ENCODE results near the gene EPB42. TPM values are rescaled to one million over a fixed set of nuclear protein-coding genes. Genes with fewer than 3 reads are reported as not detected.

The EPB42 gene
- total RNA-seq, 1 experiment from 2014 or later = not detected

DNA sequence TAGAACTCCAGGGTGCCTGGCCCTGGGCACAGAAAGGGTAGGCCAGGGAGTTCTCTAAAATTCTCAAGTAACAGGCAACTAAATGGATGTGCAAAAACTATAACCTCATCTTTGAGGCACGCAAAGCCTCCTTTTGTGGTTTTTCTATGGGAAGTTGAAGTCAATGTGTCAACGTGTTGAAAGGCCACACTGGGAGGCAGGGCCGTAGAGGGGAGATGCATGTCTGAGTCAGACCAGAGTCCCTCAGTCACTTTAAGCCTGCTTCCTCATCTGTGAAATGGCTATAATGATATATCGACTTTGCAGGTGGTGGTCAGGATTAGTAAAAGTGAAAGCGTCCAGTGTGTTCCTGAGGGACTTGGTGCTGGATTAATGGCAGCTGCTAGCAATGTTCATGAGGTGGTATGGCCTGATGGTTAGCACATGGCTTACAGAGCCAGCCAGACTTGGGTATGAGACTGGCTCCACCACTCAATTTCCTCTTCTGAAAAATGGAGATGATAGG is 28.9 kb upstream of the EPB42 start:
- TF ChIP-seq, protein P1, sequence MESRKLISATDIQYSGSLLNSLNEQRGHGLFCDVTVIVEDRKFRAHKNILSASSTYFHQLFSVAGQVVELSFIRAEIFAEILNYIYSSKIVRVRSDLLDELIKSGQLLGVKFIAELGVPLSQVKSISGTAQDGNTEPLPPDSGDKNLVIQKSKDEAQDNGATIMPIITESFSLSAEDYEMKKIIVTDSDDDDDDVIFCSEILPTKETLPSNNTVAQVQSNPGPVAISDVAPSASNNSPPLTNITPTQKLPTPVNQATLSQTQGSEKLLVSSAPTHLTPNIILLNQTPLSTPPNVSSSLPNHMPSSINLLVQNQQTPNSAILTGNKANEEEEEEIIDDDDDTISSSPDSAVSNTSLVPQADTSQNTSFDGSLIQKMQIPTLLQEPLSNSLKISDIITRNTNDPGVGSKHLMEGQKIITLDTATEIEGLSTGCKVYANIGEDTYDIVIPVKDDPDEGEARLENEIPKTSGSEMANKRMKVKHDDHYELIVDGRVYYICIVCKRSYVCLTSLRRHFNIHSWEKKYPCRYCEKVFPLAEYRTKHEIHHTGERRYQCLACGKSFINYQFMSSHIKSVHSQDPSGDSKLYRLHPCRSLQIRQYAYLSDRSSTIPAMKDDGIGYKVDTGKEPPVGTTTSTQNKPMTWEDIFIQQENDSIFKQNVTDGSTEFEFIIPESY (IDR thresholded peaks at IDR 0.05; ENCODE audit: extremely low read depth, insufficient replicate concordance, low read length) = no peak
- no peak for TF ChIP-seq YY1 (IDR thresholded peaks at IDR 0.05; ENCODE audit: extremely low read depth, insufficient replicate concordance, low read depth, low read length)
- TF ChIP-seq CEBPB (IDR thresholded peaks at IDR 0.05; ENCODE audit: low read depth) = no peak
- no peak for TF ChIP-seq POLR2A (IDR thresholded peaks at IDR 0.05; ENCODE audit: borderline replicate concordance, extremely low read depth, insufficient read depth, insufficient read length)
- TF ChIP-seq, protein P2, sequence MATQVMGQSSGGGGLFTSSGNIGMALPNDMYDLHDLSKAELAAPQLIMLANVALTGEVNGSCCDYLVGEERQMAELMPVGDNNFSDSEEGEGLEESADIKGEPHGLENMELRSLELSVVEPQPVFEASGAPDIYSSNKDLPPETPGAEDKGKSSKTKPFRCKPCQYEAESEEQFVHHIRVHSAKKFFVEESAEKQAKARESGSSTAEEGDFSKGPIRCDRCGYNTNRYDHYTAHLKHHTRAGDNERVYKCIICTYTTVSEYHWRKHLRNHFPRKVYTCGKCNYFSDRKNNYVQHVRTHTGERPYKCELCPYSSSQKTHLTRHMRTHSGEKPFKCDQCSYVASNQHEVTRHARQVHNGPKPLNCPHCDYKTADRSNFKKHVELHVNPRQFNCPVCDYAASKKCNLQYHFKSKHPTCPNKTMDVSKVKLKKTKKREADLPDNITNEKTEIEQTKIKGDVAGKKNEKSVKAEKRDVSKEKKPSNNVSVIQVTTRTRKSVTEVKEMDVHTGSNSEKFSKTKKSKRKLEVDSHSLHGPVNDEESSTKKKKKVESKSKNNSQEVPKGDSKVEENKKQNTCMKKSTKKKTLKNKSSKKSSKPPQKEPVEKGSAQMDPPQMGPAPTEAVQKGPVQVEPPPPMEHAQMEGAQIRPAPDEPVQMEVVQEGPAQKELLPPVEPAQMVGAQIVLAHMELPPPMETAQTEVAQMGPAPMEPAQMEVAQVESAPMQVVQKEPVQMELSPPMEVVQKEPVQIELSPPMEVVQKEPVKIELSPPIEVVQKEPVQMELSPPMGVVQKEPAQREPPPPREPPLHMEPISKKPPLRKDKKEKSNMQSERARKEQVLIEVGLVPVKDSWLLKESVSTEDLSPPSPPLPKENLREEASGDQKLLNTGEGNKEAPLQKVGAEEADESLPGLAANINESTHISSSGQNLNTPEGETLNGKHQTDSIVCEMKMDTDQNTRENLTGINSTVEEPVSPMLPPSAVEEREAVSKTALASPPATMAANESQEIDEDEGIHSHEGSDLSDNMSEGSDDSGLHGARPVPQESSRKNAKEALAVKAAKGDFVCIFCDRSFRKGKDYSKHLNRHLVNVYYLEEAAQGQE (IDR thresholded peaks at IDR 0.05; ENCODE audit: low read depth) = no peak
- TF ChIP-seq SIN3A (IDR thresholded peaks at IDR 0.05; ENCODE audit: low read depth) = no peak
- no peak for TF ChIP-seq EGR1 (IDR thresholded peaks at IDR 0.05; ENCODE audit: low read depth)
- TF ChIP-seq FOSL1 (IDR thresholded peaks at IDR 0.05; ENCODE audit: low read depth) = no peak
- TF ChIP-seq SRF (IDR thresholded peaks at IDR 0.05; ENCODE audit: low read depth) = no peak
- no peak for TF ChIP-seq ZFX (IDR thresholded peaks at IDR 0.05)
- TF ChIP-seq, protein P3, sequence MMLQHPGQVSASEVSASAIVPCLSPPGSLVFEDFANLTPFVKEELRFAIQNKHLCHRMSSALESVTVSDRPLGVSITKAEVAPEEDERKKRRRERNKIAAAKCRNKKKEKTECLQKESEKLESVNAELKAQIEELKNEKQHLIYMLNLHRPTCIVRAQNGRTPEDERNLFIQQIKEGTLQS (IDR thresholded peaks at IDR 0.05) = no peak
- no peak for TF ChIP-seq TCF7L2 (IDR thresholded peaks at IDR 0.05; ENCODE audit: borderline replicate concordance, extremely low read depth, insufficient read depth, insufficient read length)
- TF ChIP-seq, protein P4, sequence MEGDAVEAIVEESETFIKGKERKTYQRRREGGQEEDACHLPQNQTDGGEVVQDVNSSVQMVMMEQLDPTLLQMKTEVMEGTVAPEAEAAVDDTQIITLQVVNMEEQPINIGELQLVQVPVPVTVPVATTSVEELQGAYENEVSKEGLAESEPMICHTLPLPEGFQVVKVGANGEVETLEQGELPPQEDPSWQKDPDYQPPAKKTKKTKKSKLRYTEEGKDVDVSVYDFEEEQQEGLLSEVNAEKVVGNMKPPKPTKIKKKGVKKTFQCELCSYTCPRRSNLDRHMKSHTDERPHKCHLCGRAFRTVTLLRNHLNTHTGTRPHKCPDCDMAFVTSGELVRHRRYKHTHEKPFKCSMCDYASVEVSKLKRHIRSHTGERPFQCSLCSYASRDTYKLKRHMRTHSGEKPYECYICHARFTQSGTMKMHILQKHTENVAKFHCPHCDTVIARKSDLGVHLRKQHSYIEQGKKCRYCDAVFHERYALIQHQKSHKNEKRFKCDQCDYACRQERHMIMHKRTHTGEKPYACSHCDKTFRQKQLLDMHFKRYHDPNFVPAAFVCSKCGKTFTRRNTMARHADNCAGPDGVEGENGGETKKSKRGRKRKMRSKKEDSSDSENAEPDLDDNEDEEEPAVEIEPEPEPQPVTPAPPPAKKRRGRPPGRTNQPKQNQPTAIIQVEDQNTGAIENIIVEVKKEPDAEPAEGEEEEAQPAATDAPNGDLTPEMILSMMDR (IDR thresholded peaks at IDR 0.05 in 2 of 3, conservative IDR thresholded peaks at IDR 0.05 in 1 of 3; ENCODE audit: borderline replicate concordance in 1 of 3, insufficient read depth in 1 of 3, low read depth in 2 of 3, low read length in 2 of 3) = no peak
- no peak for TF ChIP-seq ELF1 (IDR thresholded peaks at IDR 0.05; ENCODE audit: borderline replicate concordance, low read depth)
- no peak for TF ChIP-seq JUND (IDR thresholded peaks at IDR 0.05)
- no peak for TF ChIP-seq EZH2 (IDR thresholded peaks at IDR 0.05)
- TF ChIP-seq ZNF274 (IDR thresholded peaks at IDR 0.05; ENCODE audit: low read depth, low read length) = no peak
- TF ChIP-seq RAD21 (IDR thresholded peaks at IDR 0.05; ENCODE audit: low read depth) = no peak
- no peak for TF ChIP-seq EZH2phosphoT487 (IDR thresholded peaks at IDR 0.05; ENCODE audit: borderline replicate concordance)
- POLR2A ChIA-PET = no interaction called here

More for the DNA sequence above, 28.9 kb upstream of the EPB42 start:
- no TSS peak for BruUV-seq (replicated peaks)
- Histone ChIP-seq H3K9me3 (ENCODE audit: control insufficient read depth in 1 of 2, insufficient read depth in 1 of 2, low read depth in 1 of 2, low read length in 2 of 2) (no peaks in the 10 kb centered on the region), H3K27ac (ENCODE audit: low read depth, low read length) (no peak overlapping the region), H2AFZ (ENCODE audit: low read depth, low read length, poor library complexity, severe bottlenecking) (no peak overlapping the region), H3K4me3 (replicated peaks in 1 of 2; ENCODE audit: low read depth in 1 of 2, low read length in 2 of 2) (no peak overlapping the region), H3K79me2 (ENCODE audit: insufficient read depth, low read length) (no peaks in the 10 kb centered on the region), H3K36me3 (ENCODE audit: control insufficient read depth in 1 of 2, insufficient read depth in 2 of 2, low read length in 2 of 2) (no peaks in the 10 kb centered on the region), H3K4me1 (ENCODE audit: control insufficient read depth in 1 of 2, insufficient read depth in 2 of 2, low read length in 2 of 2) (no peaks in the 10 kb centered on the region; a peak in 1 of 4 replicates), H4K20me1 (ENCODE audit: insufficient read depth) (no peaks in the 10 kb centered on the region), H3K4me2 (ENCODE audit: low read length) (no peak overlapping the region), H3K9me2 (ENCODE audit: insufficient read depth) (no peaks in the 10 kb centered on the region), H3K27me3 (ENCODE audit: insufficient read depth, low read length) (no peaks in the 10 kb centered on the region), H3K9ac (ENCODE audit: low read length) (no peak overlapping the region)
- RAD21 ChIA-PET (ENCODE audit: low non-redundant PET in 1 of 2, low total read pairs in 2 of 2, uncharacterized antibody in 2 of 2, unreplicated experiment in 2 of 2) = no interaction called here
- intact Hi-C loops (cut with micrococcal nuclease) = no loop called here
- DNase-seq (ENCODE audit: low read depth, low spot score) = no peak
- CTCF ChIA-PET = no interaction called here
- no peak for ATAC-seq

Measured in HCT116 (cell line).